GM13976 (cell line): ENCODE results near the gene ANP32B.
"Not testable (repeated sequence)": the region's sequence is repeated elsewhere in the genome, so short reads cannot be mapped to it uniquely, and the experiment has no call there.

ENCODE experiments used
- DNase-seq: peaks from one replicate; pipeline ENCODE4 v3.0.0; 2012; ENCODE audit warnings: low spot score
- CTCF ChIP-seq: IDR thresholded peaks from 2 replicates; pipeline ENCODE4 v1.5.1; 2012; ENCODE audit warnings: borderline replicate concordance, mild to moderate bottlenecking; ENCODE audit not compliant: insufficient read depth; ENCODE audit errors: extremely low read depth, missing control alignments, control extremely low read depth
- in situ Hi-C: fragments of 300-500 bp; cut with MboI; formaldehyde crosslinking; loops from one replicate; pipeline ENCODE4 v1.12.0; 2022; ENCODE audit warnings: low sequenced_read_pairs, mixed read lengths, inconsistent platforms; ENCODE audit not compliant: unreplicated experiment

Gene ANP32B

GRCh38 chr9:97992219-97992618 is 9.1 kb downstream of the ANP32B start:
- no peak for DNase-seq
- no peak for TF ChIP-seq CTCF
- in situ Hi-C loops = no loop called here

- in situ Hi-C loops = no loop called here
- DNase-seq = no peak
- TF ChIP-seq CTCF = no peak
These were observed 9.9 kb downstream of the ANP32B start for GRCh38 chr9:97993000-97993399.

GRCh38 chr9:97994703-97995102 is 11.6 kb downstream of the ANP32B start:
- in situ Hi-C loops = no loop called here
- no peak for TF ChIP-seq CTCF

GRCh38 chr9:97996676-97997075 is 13.5 kb downstream of the ANP32B start:
- in situ Hi-C loops, DNase-seq: not testable (repeated sequence)

More at GRCh38 chr9:97994703-97995102, 11.6 kb downstream of the ANP32B start:
- DNase-seq = no peak

GRCh38 chr9:97997330-97998276 is 14.5 kb downstream of the ANP32B start:
- TF ChIP-seq CTCF = no peak
- DNase-seq = no peak
- in situ Hi-C loops = no loop called here

- TF ChIP-seq CTCF = no peak
- DNase-seq = no peak
- in situ Hi-C loops = no loop called here
These were observed 19.7 kb downstream of the ANP32B start for GRCh38 chr9:98002808-98003207.

- in situ Hi-C loops = no loop called here
- DNase-seq = no peak
- no peak for TF ChIP-seq CTCF
These were observed 23.1 kb downstream of the ANP32B start for GRCh38 chr9:98006127-98006796.
